NCI-H146 treated with DMSO at 0.1 percent for 48 hours (cell line): ENCODE results near the gene NOS2.
"Not testable (repeated sequence)": the region's sequence is repeated elsewhere in the genome, so short reads cannot be mapped to it uniquely, and the experiment has no call there.

Experiments
- DNase-seq: peaks from one replicate; lab custom pipeline; 2025; ENCODE audit not compliant: unreplicated experiment; lab: John Stamatoyannopoulos, UW

NOS2 gene

GRCh38 chr17:27800522-27800921, at the start of gene NOS2:
TSS of gene NOS2 (minus strand) at chr17:27800529. CDS start at chr17:27798809, 1,720 bp downstream.
- no peak for DNase-seq

GRCh38 chr17:27849474-27850185, 49.3 kb upstream of the NOS2 start:
- no peak for DNase-seq

DNA sequence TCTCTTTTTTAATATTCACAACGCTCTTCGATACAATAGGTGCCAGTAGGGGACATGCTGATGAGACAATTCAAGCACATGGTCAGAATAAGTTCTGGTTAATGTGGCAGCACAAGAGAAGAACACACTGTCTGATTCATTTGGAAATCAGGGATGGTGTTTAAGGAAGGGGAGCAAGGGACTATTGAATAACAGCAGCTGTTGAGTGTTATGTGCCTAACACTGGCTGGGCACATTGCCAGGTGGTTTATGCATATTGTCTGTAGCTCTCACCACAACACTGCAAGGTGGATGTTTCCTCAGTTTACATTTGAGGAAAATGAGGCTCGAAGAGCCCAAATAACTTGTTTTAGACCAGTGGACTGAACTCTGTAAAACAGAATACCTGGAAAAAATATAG, 48.6 kb upstream of the NOS2 start:
- DNase-seq = no peak

DNA sequence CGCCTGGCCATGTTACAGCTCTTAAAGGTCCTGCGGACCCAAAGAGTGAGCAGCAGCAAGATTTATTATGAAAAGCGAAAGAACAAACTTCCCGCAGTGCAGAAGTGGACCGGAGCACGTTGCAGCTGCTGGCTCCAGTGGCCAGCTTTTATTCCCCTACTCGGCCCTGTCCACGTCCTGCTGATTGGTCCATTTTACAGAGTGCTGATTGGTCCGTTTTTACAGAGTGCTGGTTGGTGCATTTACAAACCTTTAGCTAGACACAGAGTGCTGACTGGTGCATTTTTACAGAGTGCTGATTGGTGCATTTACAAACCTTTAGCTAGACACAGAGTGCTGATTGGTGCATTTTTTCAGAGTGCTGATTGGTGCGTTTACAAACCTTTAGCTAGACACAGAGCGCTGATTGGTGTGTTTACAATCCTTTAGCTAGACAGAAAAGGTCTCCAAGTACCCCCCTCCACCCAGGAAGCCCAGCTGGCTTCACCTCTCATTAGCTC, 46.5 kb upstream of the NOS2 start:
- not testable (repeated sequence) for DNase-seq

- DNase-seq = no peak
Observed at GRCh38 chr17:27846042-27846655, 45.8 kb upstream of the NOS2 start.

- DNase-seq = no peak
Observed at GRCh38 chr17:27845264-27846041, 45.1 kb upstream of the NOS2 start.

DNA sequence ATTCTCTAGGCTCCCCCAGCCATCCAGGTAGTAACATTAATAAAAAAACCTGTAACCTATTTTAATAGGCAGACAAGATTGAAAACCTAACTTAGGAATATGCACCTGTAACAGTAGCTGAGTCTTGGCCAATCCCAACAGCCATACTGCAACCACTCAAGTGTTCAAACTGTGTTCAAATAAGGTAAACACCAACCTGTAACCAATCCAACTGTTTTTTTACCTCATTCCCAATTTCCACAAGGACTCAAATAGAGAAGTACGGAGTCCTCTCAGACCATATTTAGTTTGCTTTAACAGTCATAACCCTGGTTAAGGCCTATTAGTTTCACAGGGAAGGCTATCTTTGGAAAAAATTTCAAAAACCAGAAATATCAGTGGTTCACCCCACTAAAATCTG, 40.4 kb upstream of the NOS2 start:
- DNase-seq = no peak

DNA sequence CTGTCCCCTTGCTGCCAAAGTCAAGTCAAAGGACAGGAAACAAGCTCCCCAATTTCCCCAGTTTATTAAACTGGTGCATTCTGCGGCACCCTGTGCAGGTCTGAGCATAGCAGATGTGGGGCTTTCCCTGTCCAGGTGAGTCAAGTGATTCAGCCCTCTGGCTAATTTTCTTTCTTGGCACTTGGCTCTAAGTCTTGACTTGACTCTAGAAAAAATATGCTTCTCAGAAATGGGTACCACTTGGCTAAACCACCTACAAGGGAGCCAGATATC, 40.0 kb upstream of the NOS2 start:
- not testable (repeated sequence) for DNase-seq

- DNase-seq = not testable (repeated sequence)
Observed at GRCh38 chr17:27839571-27840405, 39.5 kb upstream of the NOS2 start.

DNA sequence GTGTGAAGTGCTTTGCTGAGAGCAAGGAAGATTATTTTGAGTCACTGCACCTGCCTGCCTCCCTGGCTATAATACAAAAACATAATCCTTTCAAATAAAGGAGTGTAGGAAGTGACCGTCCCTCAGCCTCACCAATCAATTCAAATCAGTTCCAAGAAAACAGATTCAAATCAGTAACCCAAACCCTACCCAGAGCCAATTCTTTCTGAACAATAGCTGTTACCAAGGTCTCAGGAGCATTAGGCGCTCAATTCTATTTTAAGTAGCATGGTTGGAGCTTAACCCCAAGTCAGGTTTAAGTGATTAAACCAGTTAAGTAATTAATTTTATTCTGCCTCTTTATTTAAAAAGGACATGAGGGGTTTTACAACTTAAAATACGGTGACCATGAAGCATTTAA, 38.3 kb upstream of the NOS2 start:
- not testable (repeated sequence) for DNase-seq

GRCh38 chr17:27837769-27838168, 37.4 kb upstream of the NOS2 start:
- DNase-seq = not testable (repeated sequence)

DNA sequence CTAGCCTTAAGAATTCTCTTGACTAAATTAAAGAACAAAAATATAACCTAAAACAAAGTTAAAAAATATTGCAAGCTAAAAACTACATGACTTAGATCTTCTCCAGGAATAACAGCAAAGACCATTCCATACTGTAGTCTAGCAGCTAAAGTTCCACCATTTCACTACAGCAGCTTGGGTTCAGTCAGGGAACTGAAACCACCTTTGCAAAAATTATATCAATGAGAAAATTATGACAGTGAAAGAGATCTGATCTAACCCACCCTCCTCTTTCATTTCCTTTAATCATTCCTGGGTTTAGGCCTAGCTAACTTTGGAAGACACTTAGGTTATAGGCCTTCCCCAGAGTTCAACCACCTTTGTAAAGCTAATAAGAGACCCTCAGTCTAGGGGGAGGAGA, 36.3 kb upstream of the NOS2 start:
- DNase-seq = no peak

DNA sequence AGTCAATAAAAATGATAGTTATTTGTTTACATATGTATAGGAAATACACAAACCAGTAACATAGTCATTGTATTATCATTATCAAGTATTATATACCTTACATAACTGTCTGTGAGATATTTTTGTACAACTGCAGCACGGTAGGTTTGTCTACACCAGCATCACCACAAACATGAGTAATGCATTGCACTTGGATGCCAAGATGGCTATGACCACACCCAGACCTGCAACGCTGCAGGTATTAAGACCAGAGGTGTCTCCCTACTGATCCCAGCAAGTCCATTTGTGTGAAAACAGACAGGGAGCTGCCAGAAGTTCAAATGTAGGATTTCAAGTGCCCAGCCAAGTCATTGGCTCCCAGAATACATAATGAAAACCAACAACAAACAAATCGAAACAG, 34.2 kb upstream of the NOS2 start:
- DNase-seq = no peak

- no peak for DNase-seq
Observed at GRCh38 chr17:27832831-27833230, 32.5 kb upstream of the NOS2 start.

DNA sequence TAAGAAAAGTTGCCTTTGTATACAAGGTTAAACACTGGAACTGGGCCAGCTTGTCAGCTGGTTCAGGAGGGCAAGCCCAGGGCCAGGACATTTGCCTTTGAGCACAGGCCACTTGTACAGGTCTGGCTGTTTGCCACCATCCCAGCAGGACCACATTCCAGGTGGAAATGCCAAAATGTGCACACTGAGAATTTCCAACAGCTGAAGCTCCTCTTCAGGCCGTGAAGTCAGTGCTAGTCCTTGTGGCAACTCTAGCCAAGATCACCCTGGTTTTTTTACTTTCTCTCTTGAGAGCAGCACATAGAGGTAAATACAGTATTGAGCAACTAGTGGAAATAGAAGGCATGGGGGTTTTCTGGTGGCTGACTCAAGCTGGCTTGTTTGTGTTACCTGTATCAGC, 29.6 kb upstream of the NOS2 start:
- DNase-seq = not testable (repeated sequence)

- DNase-seq = not testable (repeated sequence)
Observed at GRCh38 chr17:27829143-27829711, 28.9 kb upstream of the NOS2 start.

- no peak for DNase-seq
Observed at GRCh38 chr17:27825459-27825858, 25.1 kb upstream of the NOS2 start.

DNA sequence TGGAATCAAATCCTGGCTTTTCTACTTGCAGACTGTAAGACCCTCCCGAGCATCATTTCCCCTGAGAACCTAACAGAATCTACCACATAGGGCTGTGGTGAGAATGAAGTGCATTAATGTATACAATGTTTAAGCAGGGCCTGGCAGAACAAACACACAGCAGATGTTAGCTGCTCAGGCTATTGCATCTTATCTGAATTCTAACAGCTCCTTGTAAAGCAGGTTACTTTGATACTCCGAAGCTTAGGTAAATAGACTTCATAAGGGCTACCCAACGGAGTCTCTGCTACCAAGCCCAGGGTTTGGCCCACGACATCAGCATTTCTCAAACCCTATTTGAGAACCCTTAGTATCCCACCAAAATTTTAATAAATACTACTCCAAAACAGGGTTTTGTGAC, 24.4 kb upstream of the NOS2 start:
- DNase-seq = no peak

GRCh38 chr17:27824176-27824715, 23.9 kb upstream of the NOS2 start:
- DNase-seq = no peak

GRCh38 chr17:27822108-27822507, 21.8 kb upstream of the NOS2 start:
- DNase-seq = not testable (repeated sequence)

DNA sequence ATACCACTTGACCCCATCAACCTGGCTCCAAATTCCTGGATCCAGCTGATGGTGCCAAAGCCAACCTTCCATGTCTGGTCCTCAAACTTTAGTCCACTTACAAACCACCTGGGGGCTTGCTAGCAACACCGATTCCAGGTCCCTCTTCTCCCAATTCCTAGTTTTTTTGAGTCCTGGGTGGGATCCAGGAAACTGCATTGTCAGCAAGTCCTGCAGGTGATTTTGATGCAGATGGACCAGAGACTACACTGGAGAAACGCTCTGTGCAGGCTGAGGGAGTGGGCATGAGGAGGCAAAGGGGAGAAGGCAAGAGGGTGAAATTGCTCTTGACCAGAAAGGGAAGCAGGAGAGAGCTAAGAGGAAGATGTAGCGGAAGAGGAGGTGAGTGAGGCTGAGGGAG, 21.0 kb upstream of the NOS2 start:
- no peak for DNase-seq
